RWPE2 (cell line): Measurements from ENCODE around the gene NAV3.
"Not testable (repeated sequence)": the region's sequence is repeated elsewhere in the genome, so short reads cannot be mapped to it uniquely, and the experiment has no call there.

Source experiments
- ATAC-seq: fragments of 200-7000 bp; cut with Tn5 transposase; 3 replicates; pipeline ENCODE4 v1.9.1; 2021; ENCODE audit warnings: low read depth
- DNase-seq: peaks from one replicate; pipeline ENCODE4 v3.0.0-alpha.2; 2020; ENCODE audit warnings: low spot score
- H3K27ac ChIP-seq: fragments of 450-650 bp; 2 replicates; pipeline ENCODE4 v1.5.1; 2017; ENCODE audit warnings: mild to moderate bottlenecking; ENCODE audit not compliant: poor library complexity, severe bottlenecking
- H3K27me3 ChIP-seq: fragments of 250-450 bp; sonication (Bioruptor Pico); 2 replicates; pipeline ENCODE4 v1.5.1; 2021; ENCODE audit warnings: mild to moderate bottlenecking, moderate library complexity; ENCODE audit not compliant: insufficient read depth, poor library complexity, severe bottlenecking
- H3K36me3 ChIP-seq: fragments of 250-450 bp; sonication (Bioruptor Pico); 2 replicates; pipeline ENCODE4 v1.5.1; 2020; ENCODE audit warnings: low read depth, mild to moderate bottlenecking, moderate library complexity
- H3K4me1 ChIP-seq: fragments of 250-450 bp; sonication (Bioruptor Pico); 2 replicates; pipeline ENCODE4 v1.5.1; 2021; ENCODE audit warnings: mild to moderate bottlenecking, moderate library complexity; ENCODE audit not compliant: insufficient read depth, poor library complexity, severe bottlenecking
- H3K4me3 ChIP-seq: fragments of 250-450 bp; sonication (Bioruptor Pico); 2 replicates; pipeline ENCODE4 v1.5.1; 2021; ENCODE audit warnings: mild to moderate bottlenecking, moderate library complexity; ENCODE audit not compliant: severe bottlenecking
- H3K9me3 ChIP-seq: fragments of 250-450 bp; sonication (Bioruptor Pico); 2 replicates; pipeline ENCODE4 v1.5.1; 2021; ENCODE audit warnings: mild to moderate bottlenecking, moderate library complexity; ENCODE audit not compliant: severe bottlenecking
- TF ChIP-seq, protein P1 (sequence below): fragments of 450-650 bp; IDR thresholded peaks from one replicate; pipeline ENCODE4 v1.5.1; 2017; ENCODE audit warnings: mild to moderate bottlenecking, moderate library complexity; ENCODE audit not compliant: poor library complexity, severe bottlenecking

Gene NAV3

DNA sequence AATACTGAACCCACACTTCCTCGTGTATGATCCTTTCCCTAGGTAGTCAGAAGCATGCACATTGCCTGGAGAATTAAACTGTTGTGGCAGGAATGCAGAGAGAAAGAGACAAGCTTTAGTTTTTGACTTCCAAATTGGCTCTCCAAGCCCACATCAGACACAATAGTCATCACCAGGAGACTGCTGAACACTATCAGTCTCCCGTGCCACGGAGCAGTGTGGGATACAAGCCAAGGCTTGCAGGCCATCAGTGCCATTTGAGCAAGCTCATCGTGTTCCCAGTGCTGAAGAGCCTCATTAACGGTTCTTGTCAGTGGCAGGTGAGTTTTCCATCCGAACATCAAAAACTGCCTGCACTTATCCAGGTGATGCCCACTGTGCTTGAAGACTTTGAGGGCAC, 410.8 kb downstream of the NAV3 start:
- H3K4me1 ChIP-seq = no peaks in the 10 kb centered on the region
- TF ChIP-seq, protein P1, sequence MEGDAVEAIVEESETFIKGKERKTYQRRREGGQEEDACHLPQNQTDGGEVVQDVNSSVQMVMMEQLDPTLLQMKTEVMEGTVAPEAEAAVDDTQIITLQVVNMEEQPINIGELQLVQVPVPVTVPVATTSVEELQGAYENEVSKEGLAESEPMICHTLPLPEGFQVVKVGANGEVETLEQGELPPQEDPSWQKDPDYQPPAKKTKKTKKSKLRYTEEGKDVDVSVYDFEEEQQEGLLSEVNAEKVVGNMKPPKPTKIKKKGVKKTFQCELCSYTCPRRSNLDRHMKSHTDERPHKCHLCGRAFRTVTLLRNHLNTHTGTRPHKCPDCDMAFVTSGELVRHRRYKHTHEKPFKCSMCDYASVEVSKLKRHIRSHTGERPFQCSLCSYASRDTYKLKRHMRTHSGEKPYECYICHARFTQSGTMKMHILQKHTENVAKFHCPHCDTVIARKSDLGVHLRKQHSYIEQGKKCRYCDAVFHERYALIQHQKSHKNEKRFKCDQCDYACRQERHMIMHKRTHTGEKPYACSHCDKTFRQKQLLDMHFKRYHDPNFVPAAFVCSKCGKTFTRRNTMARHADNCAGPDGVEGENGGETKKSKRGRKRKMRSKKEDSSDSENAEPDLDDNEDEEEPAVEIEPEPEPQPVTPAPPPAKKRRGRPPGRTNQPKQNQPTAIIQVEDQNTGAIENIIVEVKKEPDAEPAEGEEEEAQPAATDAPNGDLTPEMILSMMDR = no peak
- H3K27ac ChIP-seq = no peak overlapping the region
- H3K36me3 ChIP-seq = no peaks in the 10 kb centered on the region
- no peak overlapping the region for H3K4me3 ChIP-seq
- H3K9me3 ChIP-seq = no peaks in the 10 kb centered on the region
- no peaks in the 10 kb centered on the region for H3K27me3 ChIP-seq
- no peak for ATAC-seq
- DNase-seq = no peak

DNA sequence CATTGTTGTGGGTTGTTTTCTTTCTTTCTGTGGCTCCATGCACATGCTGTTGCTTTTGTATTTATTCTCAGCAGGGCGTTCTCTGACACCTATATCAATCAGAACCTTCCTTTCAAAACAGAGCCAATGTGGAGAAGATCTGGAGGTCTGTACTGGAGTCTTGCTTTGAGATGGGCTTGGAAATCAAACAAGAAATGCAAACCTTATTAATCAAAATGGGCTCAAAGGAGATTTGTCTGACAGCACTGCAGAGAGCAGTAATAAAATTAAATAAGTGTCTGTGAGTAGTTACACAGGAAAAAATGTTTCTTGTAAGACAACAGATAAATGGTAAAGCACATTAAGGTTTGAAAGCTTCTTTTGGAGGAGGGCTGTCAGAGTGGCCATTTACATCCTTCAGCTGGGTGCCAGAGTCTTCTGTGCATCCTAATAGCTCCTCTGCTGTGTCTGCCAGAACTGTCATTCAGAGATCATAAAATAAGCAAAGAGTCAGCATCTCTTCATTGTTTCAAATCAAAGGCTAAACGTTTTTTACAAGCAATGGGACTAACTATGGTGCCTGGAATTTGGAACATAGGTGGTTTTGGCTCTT, 414.3 kb downstream of the NAV3 start:
- H3K27me3 ChIP-seq = no peaks in the 10 kb centered on the region
- H3K27ac ChIP-seq = no peak overlapping the region
- no peaks in the 10 kb centered on the region for H3K4me1 ChIP-seq
- H3K36me3 ChIP-seq = no peaks in the 10 kb centered on the region
- H3K9me3 ChIP-seq = no peaks in the 10 kb centered on the region
- ATAC-seq (no peak), DNase-seq (no peak)
- TF ChIP-seq, protein P1 = no peak
- H3K4me3 ChIP-seq = no peak overlapping the region

- TF ChIP-seq, protein P1 = no peak
- no peak overlapping the region for H3K27ac ChIP-seq
- H3K27me3 ChIP-seq = no peaks in the 10 kb centered on the region
- H3K36me3 ChIP-seq = no peaks in the 10 kb centered on the region
- H3K4me3 ChIP-seq = no peak overlapping the region
- no peaks in the 10 kb centered on the region for H3K9me3 ChIP-seq
- ATAC-seq (no peak), DNase-seq (no peak)
- no peaks in the 10 kb centered on the region for H3K4me1 ChIP-seq
Measured at GRCh38 chr12:78248321-78248720, 417.6 kb downstream of the NAV3 start.

- H3K27ac ChIP-seq = no peak overlapping the region
- no peaks in the 10 kb centered on the region for H3K9me3 ChIP-seq
- H3K4me1 ChIP-seq = no peaks in the 10 kb centered on the region
- DNase-seq = no peak
- H3K36me3 ChIP-seq = no peaks in the 10 kb centered on the region
- ATAC-seq = no peak
- H3K4me3 ChIP-seq = no peak overlapping the region
- no peaks in the 10 kb centered on the region for H3K27me3 ChIP-seq
- TF ChIP-seq, protein P1 = no peak
Measured at GRCh38 chr12:78249578-78249977, 418.9 kb downstream of the NAV3 start.

DNA sequence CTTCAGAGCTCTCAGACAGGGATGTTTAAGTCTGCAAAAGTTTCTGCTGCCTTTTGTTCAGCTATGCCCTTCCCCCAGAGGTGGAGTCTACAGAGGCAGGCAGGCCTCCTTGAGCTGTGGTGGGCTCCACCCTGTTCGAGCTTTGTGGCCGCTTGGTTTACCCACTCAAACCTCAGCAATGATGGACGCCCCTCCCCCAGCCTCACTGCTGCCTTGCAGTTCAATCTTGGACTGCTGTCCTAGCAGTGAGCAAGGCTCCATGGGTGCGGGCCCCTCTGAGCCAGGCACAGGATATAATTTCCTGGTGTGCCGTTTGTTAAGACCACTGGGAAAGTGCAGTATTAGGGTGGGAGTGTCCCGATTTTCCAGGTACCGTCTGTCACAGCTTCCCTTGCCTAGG, 427.0 kb downstream of the NAV3 start:
- H3K9me3 ChIP-seq, ATAC-seq, H3K4me3 ChIP-seq, H3K4me1 ChIP-seq, H3K27ac ChIP-seq, H3K36me3 ChIP-seq, H3K27me3 ChIP-seq, DNase-seq: not testable (repeated sequence)
